Aorta (tissue), 5 donors: Measurements from ENCODE around the gene KCNT2. TPM values are rescaled to one million over a fixed set of nuclear protein-coding genes. Genes with fewer than 3 reads are reported as not detected.

Experiments used
- ATAC-seq: fragments of 200-7000 bp; cut with Tn5 transposase; one replicate; pipeline ENCODE4 v1.9.1; 2022; ENCODE audit warnings: moderate library complexity; ENCODE audit not compliant: low FRiP score
- DNase-seq, 2 donors: peaks; one replicate each; pipeline ENCODE4 v3.0.0-alpha.2; 2020
- H3K27ac ChIP-seq, 2 donors: one replicate each; pipeline ENCODE4 v1.5.1; 2013; ENCODE audit warnings: low read length in 2 of 2, mild to moderate bottlenecking in 2 of 2, moderate library complexity in 2 of 2, control low read depth in 1 of 2, inconsistent platforms in 1 of 2, low read depth in 1 of 2
- H3K27me3 ChIP-seq, 2 donors: one replicate each; pipeline ENCODE4 v1.6.1; 2013; ENCODE audit warnings: control low read depth in 1 of 2, low read length in 1 of 2, mild to moderate bottlenecking in 1 of 2, moderate library complexity in 1 of 2; ENCODE audit not compliant: insufficient read depth in 2 of 2, control insufficient read depth in 1 of 2
- H3K36me3 ChIP-seq, 2 donors: one replicate each; pipeline ENCODE4 v1.6.1; 2013; ENCODE audit warnings: control low read depth in 1 of 2, low read length in 1 of 2, mild to moderate bottlenecking in 1 of 2; ENCODE audit not compliant: insufficient read depth in 2 of 2, control insufficient read depth in 1 of 2
- H3K4me1 ChIP-seq, 2 donors: one replicate each; pipeline ENCODE4 v1.6.1; 2013; ENCODE audit warnings: low read length in 2 of 2, control low read depth in 1 of 2, mild to moderate bottlenecking in 1 of 2, moderate library complexity in 1 of 2; ENCODE audit not compliant: insufficient read depth in 2 of 2, control insufficient read depth in 1 of 2
- H3K4me3 ChIP-seq, 2 donors: one replicate each; pipeline ENCODE4 v1.5.1; 2013; ENCODE audit warnings: low read length in 2 of 2, control low read depth in 1 of 2, mild to moderate bottlenecking in 1 of 2
- H3K9me3 ChIP-seq: one replicate; pipeline ENCODE4 v1.6.1; 2013; ENCODE audit warnings: mild to moderate bottlenecking, low read length; ENCODE audit not compliant: control insufficient read depth
- WGBS, 2 donors: extraction: QIAGEN DNeasy Blood & Tissue Kit; methylation state at CpG; one replicate each; pipeline ENCODE4 v1.1.7; 2013; 5-methylcytosine and 5-hydroxymethylcytosine counted together
- intact Hi-C, 2 donors: fragments of 100-400 bp; cut with DNase I; formaldehyde crosslinking; loops; one replicate each; pipeline versions ENCODE4 v1.14.2 to v1.15.0; 2022
- polyA plus RNA-seq, 2 donors: library from polyadenylated mRNA; stranded (reverse); fragments of 200-250 nt; gene quantifications; one replicate each; pipeline ENCODE4 v1.2.3, GENCODE V29; 2013
- total RNA-seq, 2 donors: library from RNA; stranded (reverse); fragmentation: NEBNext Ultra II Directional; extraction: Animal tissue kit (Norgen Biotek cat#: 25700); gene quantifications; one replicate each; pipeline ENCODE4 v1.2.1, GENCODE V29; 2021
- donor health status: healthy with polysubstance abuse.
- donor health status: Bipolar disorder and iron deficiency.
- donor health status: DM: no; HTN: no; CAD: no.
- donor health status: DM: no; HTN: no; CAD: no.
- donor health status: DM: yes; HTN: yes; CAD: no.

KCNT2 gene
- total and polyA plus RNA-seq, 4 donors, result 3.0 to 23.3 (median 16.3) TPM

- no peak for ATAC-seq
- no peaks in the 10 kb centered on the region for H3K36me3 ChIP-seq
- H3K27me3 ChIP-seq, result no peaks in the 10 kb centered on the region
- 86 to 93% methylated on average over 3 of the region's 3 CpGs for WGBS, 2 donors
- H3K9me3 ChIP-seq, result no peaks in the 10 kb centered on the region
- intact Hi-C loops, result no loop called here
- no peak overlapping the region for H3K4me3 ChIP-seq
- no peak overlapping the region for H3K27ac ChIP-seq
- no peaks in the 10 kb centered on the region for H3K4me1 ChIP-seq
- DNase-seq, result no peak
Measured at GRCh38 chr1:196461521-196461920, 146.7 kb downstream of the KCNT2 start.

- Histone ChIP-seq H3K9me3 (peaks cover 1% of the 10 kb centered on the region), H3K4me3 (no peak overlapping the region), H3K4me1 (no peaks in the 10 kb centered on the region), H3K36me3 (no peaks in the 10 kb centered on the region), H3K27ac (no peak overlapping the region), H3K27me3 (no peaks in the 10 kb centered on the region)
- WGBS, 2 donors, result 3 to 11% methylated on average over 1 of the region's 1 CpG
- no peak for DNase-seq
- peak; percentile 52 for ATAC-seq
- intact Hi-C loops, result no loop called here
Measured at GRCh38 chr1:196459383-196459782, 148.9 kb downstream of the KCNT2 start.

- DNase-seq (no peak), ATAC-seq (no peak)
- Histone ChIP-seq H3K27ac (no peak overlapping the region), H3K9me3 (peaks cover 1% of the 10 kb centered on the region), H3K4me3 (no peak overlapping the region), H3K27me3 (no peaks in the 10 kb centered on the region), H3K4me1 (no peaks in the 10 kb centered on the region), H3K36me3 (no peaks in the 10 kb centered on the region)
- intact Hi-C loops, result no loop called here
- WGBS, 2 donors, result 99 to 100% methylated on average over 2 of the region's 2 CpGs
Measured at GRCh38 chr1:196454792-196455191, 153.4 kb downstream of the KCNT2 start.

GRCh38 chr1:196451103-196451502, 157.1 kb downstream of the KCNT2 start:
- intact Hi-C loops, result no loop called here
- no peaks in the 10 kb centered on the region for H3K4me1 ChIP-seq
- H3K27me3 ChIP-seq, result no peaks in the 10 kb centered on the region
- H3K36me3 ChIP-seq, result no peaks in the 10 kb centered on the region
- DNase-seq, result no peak
- WGBS, 2 donors, result 95 to 97% methylated on average over 5 of the region's 5 CpGs
- ATAC-seq, result no peak
- no peak overlapping the region for H3K4me3 ChIP-seq
- H3K27ac ChIP-seq, result no peak overlapping the region
- peaks cover 1% of the 10 kb centered on the region for H3K9me3 ChIP-seq

- Histone ChIP-seq H3K36me3 (no peaks in the 10 kb centered on the region), H3K9me3 (peaks cover 1% of the 10 kb centered on the region), H3K27ac (no peak overlapping the region), H3K4me3 (no peak overlapping the region), H3K27me3 (no peaks in the 10 kb centered on the region), H3K4me1 (no peaks in the 10 kb centered on the region)
- WGBS, 2 donors, result 56 to 62% methylated on average over 4 of the region's 4 CpGs
- DNase-seq (no peak), ATAC-seq (no peak)
- intact Hi-C loops, result no loop called here
Measured at GRCh38 chr1:196450143-196451095, 157.8 kb downstream of the KCNT2 start.

GRCh38 chr1:196449460-196449859, 158.8 kb downstream of the KCNT2 start:
- H3K4me1 ChIP-seq, result no peaks in the 10 kb centered on the region
- H3K36me3 ChIP-seq, result no peaks in the 10 kb centered on the region
- H3K27me3 ChIP-seq, result no peaks in the 10 kb centered on the region
- no peak overlapping the region for H3K27ac ChIP-seq
- H3K4me3 ChIP-seq, result no peak overlapping the region
- intact Hi-C loops, result no loop called here
- no peaks in the 10 kb centered on the region for H3K9me3 ChIP-seq
- no peak for ATAC-seq
- DNase-seq, result no peak

- ATAC-seq (no peak), DNase-seq (no peak)
- Histone ChIP-seq H3K4me3 (no peak overlapping the region), H3K4me1 (no peaks in the 10 kb centered on the region), H3K36me3 (no peaks in the 10 kb centered on the region), H3K9me3 (no peaks in the 10 kb centered on the region), H3K27me3 (no peaks in the 10 kb centered on the region), H3K27ac (no peak overlapping the region)
- 96 to 100% methylated on average over 1 of the region's 1 CpG for WGBS, 2 donors
- intact Hi-C loops, result no loop called here
Measured at GRCh38 chr1:196445775-196446174, 162.5 kb downstream of the KCNT2 start.

- intact Hi-C loops, result no loop called here
- Histone ChIP-seq H3K4me1 (no peaks in the 10 kb centered on the region), H3K9me3 (no peaks in the 10 kb centered on the region), H3K36me3 (no peaks in the 10 kb centered on the region), H3K4me3 (no peak overlapping the region), H3K27ac (no peak overlapping the region), H3K27me3 (no peaks in the 10 kb centered on the region)
- ATAC-seq, result no peak
- DNase-seq, result no peak
Measured at GRCh38 chr1:196444634-196445033, 163.6 kb downstream of the KCNT2 start.

- DNase-seq, result no peak
- WGBS, 2 donors, result 93 to 97% methylated on average over 3 of the region's 3 CpGs
- no peaks in the 10 kb centered on the region for H3K4me1 ChIP-seq
Measured at GRCh38 chr1:196442366-196442765, 165.9 kb downstream of the KCNT2 start.

More at GRCh38 chr1:196442366-196442765, 165.9 kb downstream of the KCNT2 start:
- intact Hi-C loops, result no loop called here
- Histone ChIP-seq H3K27ac (no peak overlapping the region), H3K36me3 (no peaks in the 10 kb centered on the region), H3K4me3 (no peak overlapping the region), H3K27me3 (no peaks in the 10 kb centered on the region), H3K9me3 (no peaks in the 10 kb centered on the region)
- no peak for ATAC-seq
